Epithelial cell of esophagus (primary cell): ENCODE data around the gene WFDC12.

Experiments used
- DNase-seq: peaks from one replicate; pipeline ENCODE4 v3.0.0; 2010; ENCODE audit warnings: low read depth
- H3K4me3 ChIP-seq: 2 replicates; pipeline ENCODE4 v1.5.1; 2011; ENCODE audit warnings: mild to moderate bottlenecking, low read length, control low read depth
- TF ChIP-seq, protein P1 (sequence below): IDR thresholded peaks from 2 replicates; pipeline ENCODE4 v1.5.1; 2011; ENCODE audit warnings: low read depth, mild to moderate bottlenecking, low read length, control low read depth, inconsistent platforms; ENCODE audit not compliant: insufficient read depth; ENCODE audit errors: missing control alignments

Gene WFDC12

DNA sequence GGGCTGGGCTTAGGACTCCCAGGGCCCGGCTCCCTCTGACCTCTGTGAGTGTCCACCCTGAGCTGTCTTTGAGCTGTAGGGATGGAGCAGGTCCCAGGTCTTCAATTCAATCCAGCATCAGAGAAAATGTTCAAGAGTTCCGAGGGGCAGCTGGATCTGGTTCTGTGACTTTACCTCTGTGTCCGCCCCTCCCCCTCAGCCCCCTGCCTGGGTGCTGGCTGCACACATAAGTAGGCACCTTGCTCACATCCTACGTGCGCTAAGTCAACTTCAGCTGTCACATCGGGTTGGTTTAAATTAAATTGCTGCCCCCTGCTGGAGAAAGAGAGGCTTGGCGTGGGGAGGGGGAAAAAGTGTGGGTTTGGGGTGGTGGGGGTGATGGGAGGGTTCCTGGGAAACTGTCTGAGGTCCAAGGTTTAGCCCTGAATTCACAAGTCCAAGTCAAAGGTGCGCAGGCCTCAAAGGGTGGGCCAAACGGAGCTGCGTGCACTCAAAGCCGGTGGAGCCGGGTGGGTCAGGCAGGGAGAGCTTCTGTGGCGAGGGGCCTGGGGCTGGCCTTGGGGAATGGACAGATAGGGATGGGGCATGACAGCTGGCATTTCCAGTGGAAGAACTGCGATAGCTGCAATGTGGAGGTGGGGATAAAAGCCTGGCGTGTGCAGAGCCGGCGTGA is 12.3 kb downstream of the WFDC12 start:
- no peak overlapping the region for H3K4me3 ChIP-seq
- DNase-seq = peak; percentile 33
- TF ChIP-seq, protein P1, sequence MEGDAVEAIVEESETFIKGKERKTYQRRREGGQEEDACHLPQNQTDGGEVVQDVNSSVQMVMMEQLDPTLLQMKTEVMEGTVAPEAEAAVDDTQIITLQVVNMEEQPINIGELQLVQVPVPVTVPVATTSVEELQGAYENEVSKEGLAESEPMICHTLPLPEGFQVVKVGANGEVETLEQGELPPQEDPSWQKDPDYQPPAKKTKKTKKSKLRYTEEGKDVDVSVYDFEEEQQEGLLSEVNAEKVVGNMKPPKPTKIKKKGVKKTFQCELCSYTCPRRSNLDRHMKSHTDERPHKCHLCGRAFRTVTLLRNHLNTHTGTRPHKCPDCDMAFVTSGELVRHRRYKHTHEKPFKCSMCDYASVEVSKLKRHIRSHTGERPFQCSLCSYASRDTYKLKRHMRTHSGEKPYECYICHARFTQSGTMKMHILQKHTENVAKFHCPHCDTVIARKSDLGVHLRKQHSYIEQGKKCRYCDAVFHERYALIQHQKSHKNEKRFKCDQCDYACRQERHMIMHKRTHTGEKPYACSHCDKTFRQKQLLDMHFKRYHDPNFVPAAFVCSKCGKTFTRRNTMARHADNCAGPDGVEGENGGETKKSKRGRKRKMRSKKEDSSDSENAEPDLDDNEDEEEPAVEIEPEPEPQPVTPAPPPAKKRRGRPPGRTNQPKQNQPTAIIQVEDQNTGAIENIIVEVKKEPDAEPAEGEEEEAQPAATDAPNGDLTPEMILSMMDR = peak; percentile 45

DNA sequence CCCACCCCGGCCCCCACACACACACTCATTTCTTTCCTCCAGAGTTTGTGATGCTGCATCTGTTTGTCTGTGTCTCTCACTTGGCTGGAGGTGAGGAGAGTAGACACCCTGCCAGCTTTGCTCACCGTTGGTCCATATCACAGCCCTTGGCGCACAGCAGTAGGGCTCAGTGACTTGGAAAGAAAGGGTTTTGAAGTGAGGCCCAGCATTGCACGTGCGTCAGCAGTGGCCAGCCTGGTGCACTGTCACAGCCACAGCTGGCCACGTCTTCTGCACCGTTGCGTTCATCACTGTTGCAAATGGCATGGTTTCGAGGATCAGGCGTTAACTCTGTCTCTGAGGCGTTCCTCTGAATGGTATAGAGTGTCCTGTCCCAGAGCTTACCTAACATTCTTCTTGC is 13.0 kb downstream of the WFDC12 start:
- no peak for DNase-seq
- no peak overlapping the region for H3K4me3 ChIP-seq
- TF ChIP-seq, protein P1 = no peak

DNA sequence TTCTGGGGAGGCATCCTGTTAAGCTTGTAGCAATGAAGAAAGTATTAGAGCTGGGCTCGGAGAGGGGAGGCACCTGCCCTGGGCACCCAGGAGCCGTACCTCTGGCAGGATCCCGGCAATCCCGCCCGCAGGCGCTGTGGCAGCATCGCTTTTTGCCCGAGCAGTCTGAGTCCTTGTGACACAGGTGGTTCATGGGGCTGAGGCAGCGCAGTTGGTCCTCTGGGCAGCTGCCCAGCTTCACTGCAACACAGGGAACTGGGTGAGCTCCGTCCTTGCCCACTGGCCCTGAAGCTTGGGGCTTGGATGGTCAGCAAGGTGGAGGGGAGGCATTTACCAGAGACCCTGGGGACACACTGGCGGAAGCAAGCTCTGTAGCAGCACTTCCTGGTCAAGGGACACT is 14.0 kb downstream of the WFDC12 start:
- TF ChIP-seq, protein P1 = no peak
- no peak overlapping the region for H3K4me3 ChIP-seq

GRCh38 chr20:45109634-45110033 is 14.6 kb downstream of the WFDC12 start:
- no peak for DNase-seq
- no peak overlapping the region for H3K4me3 ChIP-seq
- TF ChIP-seq, protein P1 = no peak

More for the DNA sequence above, 14.0 kb downstream of the WFDC12 start:
- DNase-seq = no peak

DNA sequence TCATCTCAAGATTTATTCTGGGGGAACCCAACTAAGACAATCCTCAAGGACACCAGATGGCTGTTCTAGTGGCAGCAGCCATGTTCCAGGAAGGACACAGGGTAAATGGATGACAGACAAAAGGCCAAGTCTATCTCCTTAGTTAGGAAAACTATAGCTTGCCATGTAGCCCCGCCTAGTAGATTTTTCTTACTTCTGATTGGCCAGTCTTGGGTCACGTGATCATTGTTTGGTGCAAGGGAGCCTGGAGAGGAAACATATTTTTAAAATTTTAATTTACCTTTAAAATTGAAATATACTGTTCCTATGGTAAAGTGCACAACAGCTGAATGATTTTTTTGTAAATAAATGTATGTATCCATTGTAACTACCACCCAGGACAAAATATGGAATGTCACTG is 18.9 kb downstream of the WFDC12 start:
- TF ChIP-seq, protein P1 = no peak
- no peak overlapping the region for H3K4me3 ChIP-seq
- no peak for DNase-seq

DNA sequence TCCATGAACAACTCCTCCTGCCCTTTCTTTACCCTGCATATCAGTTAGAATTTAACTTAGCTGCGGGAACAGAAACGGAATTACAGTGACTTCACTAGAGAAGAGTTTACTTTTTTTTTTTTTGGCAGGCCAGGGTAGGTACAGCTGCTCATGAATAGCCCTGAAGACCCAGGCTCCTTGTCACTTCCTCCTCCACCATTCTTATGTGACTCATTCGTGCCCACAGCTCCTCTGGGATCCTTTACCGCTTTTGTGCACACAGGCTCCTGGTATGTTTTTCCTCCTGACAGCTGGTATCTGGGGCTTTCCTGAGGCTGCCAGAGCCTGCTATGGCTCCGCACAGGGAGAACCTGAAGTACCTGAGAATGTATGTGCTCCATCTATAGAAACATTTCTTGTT is 19.5 kb downstream of the WFDC12 start:
- TF ChIP-seq, protein P1 = no peak
- peak; percentile 92 for DNase-seq
- H3K4me3 ChIP-seq = no peak overlapping the region

DNA sequence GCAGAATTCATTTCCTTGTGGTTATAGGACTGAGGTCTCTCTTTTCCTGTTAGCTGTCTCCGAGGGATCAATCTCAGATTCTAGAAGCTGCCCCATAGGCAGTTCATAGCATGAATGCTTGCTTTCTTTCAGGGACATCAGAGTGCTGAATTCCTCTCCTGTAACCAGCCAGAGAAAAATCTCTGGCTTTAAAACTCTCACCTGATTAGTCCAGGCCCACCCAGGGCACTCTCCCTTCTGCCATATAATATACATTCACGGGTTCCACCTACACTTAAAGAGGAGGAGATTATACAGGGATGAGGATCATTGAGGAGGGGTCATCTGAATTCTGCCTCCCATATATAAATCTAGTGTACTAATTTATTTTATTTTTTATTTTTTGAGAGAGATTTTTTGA is 21.2 kb downstream of the WFDC12 start:
- DNase-seq = no peak
- TF ChIP-seq, protein P1 = no peak

More for the DNA sequence above, 21.2 kb downstream of the WFDC12 start:
- no peak overlapping the region for H3K4me3 ChIP-seq
